HG03575 (cell line): ENCODE measurements around the gene EIF2S2.

Experiments
- ATAC-seq: cut with Tn5 transposase; IDR thresholded peaks from one replicate; pipeline ENCODE4 v1.9.1; 2021; ENCODE audit not compliant: unreplicated experiment, insufficient number of reproducible peaks, low FRiP score; ENCODE audit errors: extremely low read depth

EIF2S2 gene

DNA sequence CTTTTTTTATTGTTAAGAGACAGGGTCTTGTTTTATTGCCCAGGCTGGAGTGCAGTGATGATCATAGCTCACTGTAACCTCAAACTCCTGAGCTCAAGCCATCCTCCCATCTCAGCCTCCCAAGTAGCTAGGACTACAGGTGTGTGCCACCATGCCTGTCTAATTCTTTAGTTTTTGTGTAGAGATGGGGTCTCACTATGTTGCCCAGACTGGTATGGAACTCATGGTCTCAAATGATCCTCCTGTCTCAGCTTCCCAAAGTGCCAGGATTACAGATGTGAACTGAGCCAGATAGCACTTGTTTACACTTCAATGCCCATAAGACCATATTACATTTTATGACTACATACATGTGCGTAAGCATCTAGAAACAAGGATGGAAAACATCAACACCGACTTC is 18.1 kb downstream of the EIF2S2 start:
- ATAC-seq, result no peak

DNA sequence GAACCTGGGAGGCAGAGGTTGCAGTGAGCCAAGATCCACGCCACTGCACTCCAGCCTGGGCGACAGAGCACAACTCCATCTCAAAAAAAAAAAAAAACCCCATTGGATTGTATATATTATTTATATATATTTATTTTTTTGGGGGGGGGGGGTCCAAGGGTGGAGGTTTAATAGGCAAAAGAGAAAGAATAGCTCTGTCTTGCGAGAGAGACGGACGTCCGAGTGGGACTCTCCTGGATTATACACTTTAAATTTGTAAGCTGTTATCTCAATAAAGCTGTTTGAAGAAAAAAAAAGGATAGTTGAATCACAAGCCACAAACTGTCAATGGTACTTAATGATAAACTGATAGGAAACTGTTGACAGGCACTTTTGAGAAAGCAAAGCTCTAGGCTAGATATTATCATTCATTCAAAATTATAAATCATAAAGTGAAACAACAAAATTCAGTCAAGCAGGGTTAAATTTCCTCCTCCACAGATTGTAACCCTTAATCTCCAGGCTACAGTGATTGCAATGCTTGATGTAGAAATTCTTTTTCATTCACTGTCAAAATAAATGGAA is 20.3 kb downstream of the EIF2S2 start:
- ATAC-seq, result no peak

DNA sequence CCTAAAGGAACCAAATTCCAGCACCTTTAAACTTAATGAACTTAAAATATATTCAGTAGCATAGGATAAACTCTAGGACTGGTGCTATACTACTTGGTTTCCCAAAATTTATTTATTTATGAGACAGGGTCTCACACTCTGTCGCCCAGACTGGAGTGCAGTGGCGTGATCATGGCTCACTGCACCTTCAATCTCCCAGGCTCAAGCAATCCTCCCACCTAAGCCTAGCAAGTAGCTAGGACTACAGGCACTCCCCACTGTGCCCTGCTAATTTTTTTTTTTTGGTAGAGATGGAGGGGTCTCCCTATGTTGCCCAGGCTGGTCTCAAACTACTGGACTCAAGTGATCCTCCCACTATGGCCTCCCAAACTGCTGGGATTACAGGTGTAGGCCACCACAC is 21.4 kb downstream of the EIF2S2 start:
- ATAC-seq, result no peak

DNA sequence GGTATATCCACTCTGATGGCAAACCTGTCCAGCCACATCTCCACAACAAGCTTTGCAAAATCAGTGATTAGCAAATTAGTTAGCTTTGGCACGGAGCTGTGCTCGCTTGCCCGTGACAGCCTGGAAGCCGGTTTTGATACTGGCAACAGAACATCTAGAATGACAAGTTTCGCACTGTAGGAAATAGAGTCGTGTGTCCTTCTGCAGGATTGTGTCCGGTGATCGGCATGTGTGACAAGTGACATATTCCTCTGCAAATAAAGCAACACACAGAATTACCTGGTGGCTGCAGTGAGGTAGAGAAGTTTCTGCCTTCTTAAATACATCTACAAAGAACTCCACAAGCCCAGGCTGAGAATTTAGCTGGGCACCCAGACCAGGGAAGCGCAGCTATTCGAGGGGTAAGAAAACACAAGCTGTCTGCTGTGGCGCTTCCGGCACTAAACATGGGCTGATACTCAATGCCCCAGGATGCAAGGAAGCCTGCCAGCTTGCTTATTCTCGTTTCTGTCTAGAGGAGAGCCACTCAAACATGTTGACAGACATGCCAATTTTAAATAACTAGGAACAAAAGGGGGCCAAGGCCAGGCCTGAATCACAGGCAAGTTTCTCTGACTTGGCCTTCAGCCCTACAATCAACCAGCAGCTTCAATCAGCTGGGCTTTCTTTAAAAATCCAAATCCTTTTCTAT is 22.2 kb downstream of the EIF2S2 start:
- ATAC-seq, result no peak

DNA sequence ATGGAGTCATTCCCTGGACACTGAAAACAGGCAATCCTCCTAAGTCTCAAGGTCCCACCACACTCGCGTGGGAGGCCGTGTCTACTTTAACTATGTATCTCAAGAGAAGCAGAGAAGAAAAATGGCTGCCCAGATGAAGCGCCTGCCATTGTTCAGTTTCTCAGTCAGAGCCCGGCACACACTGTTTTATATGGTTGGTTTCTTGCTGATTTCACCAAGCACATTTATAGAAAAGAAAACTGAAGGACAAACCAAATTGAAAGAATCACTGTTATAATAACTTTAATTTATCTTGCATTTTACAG is 22.9 kb downstream of the EIF2S2 start:
- no peak for ATAC-seq

DNA sequence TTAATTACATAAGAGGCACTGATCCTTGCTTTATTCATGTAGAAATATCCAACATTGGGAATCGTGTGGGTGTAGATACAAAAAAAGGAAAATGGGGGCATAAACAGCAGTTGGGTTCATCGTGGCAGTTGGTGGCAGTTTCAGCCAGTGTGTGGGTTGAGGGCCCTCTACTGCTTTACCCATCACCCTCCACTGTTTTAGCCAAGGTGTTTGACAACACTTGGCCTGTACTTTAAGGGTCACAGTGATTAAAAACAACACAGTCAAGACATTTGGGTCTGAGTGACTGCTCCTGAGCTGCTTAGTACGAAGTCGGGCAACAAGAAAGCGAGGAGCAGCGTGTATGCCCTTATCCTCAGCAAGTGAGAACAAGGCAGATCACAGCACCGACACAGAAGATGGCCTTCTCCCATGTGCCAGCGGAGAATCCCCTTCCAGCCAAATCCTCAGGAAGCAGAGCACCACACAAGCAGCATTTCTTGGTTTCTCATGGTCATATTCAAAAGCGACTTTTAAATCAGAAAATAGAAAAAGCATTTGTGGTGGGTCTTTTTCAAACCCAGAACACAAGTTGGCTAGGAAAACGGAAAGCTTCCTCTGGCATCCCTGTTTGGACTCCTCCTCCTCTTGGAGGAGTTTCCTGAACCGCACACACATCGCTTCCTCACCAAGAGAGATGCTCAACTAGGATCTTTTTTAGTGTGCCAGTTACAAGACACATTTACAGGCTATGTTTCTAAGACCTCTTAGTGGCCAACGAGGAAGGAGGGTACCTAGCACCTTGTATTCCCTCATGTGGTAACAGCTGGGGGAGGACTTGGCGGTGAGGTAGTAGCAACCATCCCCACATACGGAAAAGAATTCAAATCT is 23.5 kb downstream of the EIF2S2 start:
- ATAC-seq, result no peak

DNA sequence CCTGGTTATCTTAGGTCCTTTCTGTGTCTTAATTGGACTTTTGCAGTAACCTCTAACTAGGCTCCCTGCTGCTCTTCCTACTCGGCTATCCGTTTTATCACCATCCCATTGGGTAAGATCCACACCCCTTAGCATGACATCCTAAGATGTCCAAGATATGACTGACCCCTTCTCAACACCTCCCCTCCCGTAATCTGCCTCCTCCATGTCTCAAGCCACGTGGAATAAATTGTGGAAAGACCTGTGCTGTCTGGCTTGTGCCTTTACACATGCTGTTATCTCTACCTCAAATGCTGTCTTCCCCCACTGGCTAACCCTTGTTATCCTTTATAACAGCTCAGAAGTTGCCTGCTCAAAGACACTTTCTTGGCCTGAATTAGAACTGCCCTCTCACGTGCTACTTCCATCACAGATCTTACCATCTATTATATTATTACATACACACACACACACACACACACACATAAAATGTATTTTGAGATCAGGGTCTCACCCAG is 26.5 kb downstream of the EIF2S2 start:
- ATAC-seq, result no peak

DNA sequence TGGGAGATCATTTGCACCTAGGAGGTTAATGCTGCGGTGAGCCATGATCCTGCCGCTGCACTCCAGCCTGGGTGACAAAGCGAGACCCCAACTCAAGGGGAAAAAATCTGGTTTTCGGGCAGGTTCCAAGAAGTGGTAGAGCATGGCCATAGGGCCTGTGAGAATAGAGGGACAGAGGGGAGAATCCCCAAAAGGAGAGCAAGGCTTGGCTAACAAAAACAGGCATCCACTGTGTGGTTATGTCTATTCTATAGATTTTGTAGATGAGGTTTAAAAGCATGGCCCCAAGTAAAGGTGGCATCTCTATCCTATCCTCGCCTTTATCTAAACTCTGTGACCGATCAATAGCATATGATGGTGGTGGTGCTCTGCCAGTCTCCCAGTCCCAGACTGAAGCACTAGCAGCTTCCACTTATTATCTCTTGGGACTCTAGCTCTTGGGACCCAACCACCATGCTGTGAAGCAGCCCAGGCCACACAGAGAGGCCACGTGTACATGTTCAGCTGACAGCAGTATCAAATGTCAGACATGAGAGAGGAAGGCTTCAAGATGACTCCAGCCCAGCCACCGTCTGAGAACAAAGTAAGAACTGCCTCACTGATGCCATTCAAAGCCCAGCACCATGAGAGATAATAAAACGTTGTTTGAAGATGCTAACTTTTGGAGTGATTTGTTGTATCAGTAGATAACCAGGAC is 27.7 kb downstream of the EIF2S2 start:
- ATAC-seq, result no peak

DNA sequence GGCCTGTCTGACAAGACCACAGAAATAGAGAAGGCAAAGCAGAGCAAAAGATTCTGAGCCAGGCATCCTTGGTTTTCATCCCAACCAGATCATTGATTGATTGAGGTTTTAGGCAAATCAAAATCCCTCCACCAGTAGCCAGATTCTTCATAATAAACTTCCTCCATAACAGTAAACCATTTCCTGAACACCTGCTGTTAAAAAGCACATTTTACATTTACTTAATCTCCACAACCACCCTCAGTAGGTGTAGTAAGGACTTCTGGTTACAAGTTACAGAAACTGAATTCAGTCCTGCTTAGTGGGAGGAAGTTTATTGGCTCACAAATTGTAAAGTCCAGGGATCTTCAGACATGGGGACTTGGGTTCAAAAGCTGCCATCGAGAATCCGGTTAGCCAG is 28.3 kb downstream of the EIF2S2 start:
- ATAC-seq, result no peak

DNA sequence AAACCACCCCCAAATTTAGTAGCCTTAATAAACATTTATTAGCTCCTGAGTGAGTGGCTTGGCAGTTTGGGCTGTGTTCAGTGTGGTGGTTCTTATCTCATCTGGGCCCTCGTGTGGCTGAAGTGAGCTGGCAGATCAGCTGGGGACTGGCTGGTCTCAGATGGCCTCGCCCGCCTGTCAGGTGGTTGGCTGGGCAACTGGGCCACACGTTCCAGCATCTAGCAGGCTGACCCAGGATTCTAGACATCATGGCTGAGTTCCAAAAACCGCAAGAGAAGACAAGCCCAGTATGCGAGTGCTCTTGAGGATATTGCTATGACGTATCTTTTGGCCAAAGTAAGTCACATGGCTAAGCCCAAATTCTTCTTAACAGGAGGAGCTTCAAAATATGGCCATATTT is 28.9 kb downstream of the EIF2S2 start:
- ATAC-seq, result no peak

DNA sequence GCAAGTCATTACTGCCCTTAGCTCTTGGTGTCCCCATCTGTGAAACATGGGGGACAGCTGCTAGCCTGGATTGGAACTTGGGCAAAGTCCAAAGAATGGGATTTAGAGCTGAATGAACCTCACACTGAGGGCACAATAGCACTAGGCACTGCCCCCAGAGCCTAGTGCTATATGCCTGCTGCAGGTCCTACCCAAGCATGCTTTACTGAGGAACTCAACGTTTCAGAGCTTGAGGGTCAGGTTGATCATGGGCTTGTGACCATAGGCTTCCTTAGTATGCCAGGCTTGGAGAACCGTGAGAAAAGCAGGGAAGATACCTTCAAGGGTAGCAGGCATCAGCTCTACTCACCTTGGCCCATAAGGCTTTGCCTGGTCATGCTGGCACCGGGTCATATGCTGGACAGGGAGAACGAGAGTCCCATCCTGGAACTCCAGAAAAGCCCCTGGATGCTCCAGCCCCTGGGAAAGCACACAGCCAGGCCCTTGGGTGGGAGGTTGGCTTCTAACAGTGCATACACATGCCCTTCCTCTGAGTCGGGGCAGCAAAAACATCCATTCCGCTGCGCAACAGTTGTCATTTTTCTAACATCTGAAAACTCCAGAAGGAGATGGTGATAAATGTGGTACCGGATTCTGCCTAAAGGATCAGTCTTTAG is 29.7 kb downstream of the EIF2S2 start:
- ATAC-seq, result no peak

DNA sequence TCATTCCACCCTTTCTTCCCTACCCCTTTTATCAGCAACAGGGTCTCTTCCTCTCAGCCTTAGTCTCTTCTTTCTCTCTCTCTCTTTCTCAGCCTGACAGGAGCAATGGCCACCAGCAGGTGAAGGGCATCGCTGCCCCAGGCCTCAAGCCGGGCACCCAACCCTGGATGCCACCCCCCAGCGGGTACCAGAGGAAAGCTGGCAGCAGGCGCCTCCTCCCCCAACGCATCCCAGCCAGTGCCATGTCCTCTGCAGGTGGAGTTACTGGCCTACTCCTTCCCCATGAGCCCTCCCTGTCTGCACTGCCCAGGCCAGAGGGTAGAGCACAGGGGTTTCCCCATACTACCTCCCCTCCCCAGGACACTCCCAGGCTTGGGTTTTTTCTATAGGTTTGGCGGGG is 32.2 kb downstream of the EIF2S2 start:
- no peak for ATAC-seq

DNA sequence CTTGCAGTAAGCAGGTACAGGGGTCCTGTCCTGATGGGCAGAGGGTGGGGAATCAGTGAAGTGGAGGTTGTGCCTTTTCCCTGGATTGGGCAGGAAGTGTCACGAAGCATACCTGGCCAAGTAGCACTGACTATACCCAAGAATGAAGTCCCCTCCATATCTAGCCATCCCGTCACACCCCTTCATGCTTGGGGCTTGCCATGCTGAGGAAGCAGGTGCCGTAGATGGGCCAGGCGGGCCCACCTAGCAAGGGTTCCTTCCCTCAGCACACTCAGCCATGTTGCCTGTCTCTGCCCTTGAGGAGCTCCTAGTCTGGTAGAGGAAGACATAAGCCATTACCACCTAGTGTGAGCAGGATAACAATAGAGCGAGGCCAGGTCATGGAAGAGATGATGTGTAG is 33.5 kb downstream of the EIF2S2 start:
- ATAC-seq, result no peak

DNA sequence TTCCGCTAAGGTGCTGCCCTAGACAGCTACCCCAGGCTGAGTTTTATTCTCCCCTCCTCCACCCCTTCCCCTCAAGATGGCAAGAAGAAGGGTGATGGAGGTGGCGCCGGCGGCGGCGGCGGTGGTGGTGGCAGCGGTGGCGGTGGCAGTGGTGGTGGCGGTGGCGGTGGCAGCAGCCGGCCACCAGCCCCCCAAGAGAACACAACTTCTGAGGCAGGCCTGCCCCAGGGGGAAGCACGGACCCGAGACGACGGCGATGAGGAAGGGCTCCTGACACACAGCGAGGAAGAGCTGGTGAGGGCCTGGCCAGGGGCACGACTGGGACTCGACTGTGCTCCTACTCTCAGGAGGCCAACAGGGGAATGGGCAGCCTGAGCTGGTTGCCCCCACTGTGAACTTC is 35.1 kb downstream of the EIF2S2 start:
- no peak for ATAC-seq

DNA sequence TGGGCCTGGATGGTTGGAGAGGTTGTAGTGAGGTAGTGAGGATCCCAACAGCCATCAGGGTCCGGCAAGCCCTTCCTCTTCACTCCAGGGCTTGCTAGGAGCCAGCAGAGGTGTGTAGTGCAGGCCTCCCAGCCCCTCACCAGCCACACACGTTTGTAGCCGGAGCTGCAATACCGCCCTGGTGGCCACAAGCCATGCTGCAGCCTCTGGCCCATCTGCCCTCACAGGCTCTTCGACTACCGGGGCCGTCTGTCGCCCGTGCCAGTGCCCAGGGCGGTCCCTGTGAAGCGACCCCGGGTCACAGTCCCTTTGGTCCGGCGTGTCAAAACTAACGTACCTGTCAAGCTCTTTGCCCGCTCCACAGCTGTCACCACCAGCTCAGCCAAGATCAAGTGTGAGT is 36.4 kb downstream of the EIF2S2 start:
- no peak for ATAC-seq

DNA sequence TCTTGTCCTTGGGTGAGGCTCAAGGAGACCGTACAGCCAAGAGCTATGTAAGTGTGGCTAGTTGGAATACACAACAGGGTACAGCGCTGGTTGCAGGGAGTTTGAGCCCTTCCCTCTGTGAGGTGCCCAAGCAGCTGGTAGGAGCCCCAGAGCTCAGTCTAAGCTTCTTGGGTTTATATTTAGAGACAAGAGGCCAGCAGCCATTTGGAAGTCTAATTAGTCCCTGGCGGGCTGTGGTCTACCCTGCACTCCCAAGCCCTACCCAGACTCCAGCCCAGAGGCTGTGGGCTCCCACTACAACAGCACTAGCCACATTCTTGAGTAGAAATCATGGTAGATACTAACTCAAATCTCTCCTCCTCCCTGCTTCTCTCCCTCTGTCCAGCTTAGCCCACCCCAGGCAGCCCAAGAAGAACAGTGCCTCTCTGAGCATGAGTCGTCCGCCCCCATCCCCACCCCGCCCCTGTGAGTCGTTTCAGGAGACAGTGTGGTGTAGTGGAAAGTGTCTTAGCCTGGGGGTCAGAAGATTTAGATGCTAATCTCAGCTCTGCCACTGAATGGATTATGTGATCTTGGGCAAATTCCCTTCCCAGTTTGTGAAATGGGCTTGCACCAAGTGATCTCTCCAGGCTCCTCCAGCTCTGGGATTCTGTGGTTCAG is 37.8 kb downstream of the EIF2S2 start:
- no peak for ATAC-seq

DNA sequence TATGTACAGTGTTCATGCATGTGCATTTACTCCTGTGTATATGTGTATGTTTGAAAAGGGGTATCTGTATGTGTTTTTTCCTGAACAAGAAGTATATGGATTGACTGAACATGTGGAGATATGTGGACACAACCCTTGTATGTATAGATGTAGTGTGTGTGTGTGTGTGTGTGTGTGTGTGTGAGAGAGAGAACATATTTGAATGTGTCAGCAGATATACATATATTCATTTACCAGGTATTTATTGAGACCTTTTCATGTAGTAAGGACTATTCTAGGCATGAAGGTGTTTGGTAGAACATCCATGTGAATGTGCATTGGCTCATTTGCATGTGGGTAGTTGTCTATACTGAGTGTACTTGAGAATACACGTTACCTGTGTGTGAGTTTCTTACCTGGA is 39.3 kb downstream of the EIF2S2 start:
- no peak for ATAC-seq

DNA sequence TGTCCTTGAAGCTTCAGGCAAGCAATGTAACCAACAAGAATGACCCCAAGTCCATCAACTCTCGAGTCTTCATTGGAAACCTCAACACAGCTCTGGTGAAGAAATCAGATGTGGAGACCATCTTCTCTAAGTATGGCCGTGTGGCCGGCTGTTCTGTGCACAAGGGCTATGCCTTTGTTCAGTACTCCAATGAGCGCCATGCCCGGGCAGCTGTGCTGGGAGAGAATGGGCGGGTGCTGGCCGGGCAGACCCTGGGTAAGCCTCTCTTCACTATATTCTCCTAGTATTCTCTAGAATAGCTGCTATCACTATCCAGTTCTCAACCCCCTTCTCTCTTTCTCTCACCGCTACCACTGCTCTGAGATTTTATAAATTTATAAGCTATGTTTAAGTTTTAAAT is 40.0 kb downstream of the EIF2S2 start:
- ATAC-seq, result no peak

DNA sequence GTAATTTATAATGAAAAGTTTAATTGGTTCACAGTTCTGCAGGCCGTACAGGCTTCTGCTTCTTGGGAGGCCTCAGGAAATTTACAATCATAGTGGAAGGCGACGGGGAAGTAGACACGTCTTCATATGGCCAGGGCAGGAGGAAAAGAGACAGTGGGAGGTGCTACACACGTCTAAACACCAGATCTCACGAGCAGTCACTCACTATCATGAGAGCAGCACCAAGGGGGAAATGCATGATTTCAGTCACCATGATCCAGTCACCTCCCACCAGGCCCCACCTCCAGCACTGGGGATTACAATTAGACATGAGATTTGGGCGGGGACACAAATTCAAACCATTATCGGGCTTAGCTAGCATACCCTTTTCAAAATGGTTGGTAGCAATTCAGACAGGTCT is 41.2 kb downstream of the EIF2S2 start:
- ATAC-seq, result no peak
